Natural killer cell (primary cell): ENCODE measurements around the gene UGT1A10. TPM values are rescaled to one million over a fixed set of nuclear protein-coding genes. Genes with fewer than 3 reads are reported as not detected.

Source experiments
- ATAC-seq, 3 donors: fragments of 150-1000 bp in 2 of 3; fragments of 200-7000 bp in 1 of 3; cut with Tn5 transposase; 1 replicate in 1 of 3; 2 replicates in 2 of 3; pipeline ENCODE4 v1.10.0; 2021; ENCODE audit warnings: mild to moderate bottlenecking in 2 of 3, moderate library complexity in 2 of 3
- DNase-seq, 2 donors: peaks; one replicate each; pipeline versions ENCODE4 v3.0.0 to v3.0.0-alpha.2; 2013 to 2021; ENCODE audit warnings: mixed read lengths in 1 of 2
- H3K27ac ChIP-seq: one replicate; pipeline ENCODE4 v1.5.1; 2013; ENCODE audit warnings: mild to moderate bottlenecking, low read length
- H3K27me3 ChIP-seq: one replicate; pipeline ENCODE4 v1.6.1; 2013; ENCODE audit warnings: low read length; ENCODE audit not compliant: control insufficient read depth, insufficient read depth
- H3K36me3 ChIP-seq: one replicate; pipeline ENCODE4 v1.6.1; 2013; ENCODE audit warnings: low read length; ENCODE audit not compliant: control insufficient read depth, insufficient read depth
- H3K4me1 ChIP-seq: one replicate; pipeline ENCODE4 v1.6.1; 2013; ENCODE audit warnings: low read length; ENCODE audit not compliant: control insufficient read depth, insufficient read depth
- H3K4me3 ChIP-seq: one replicate; pipeline ENCODE4 v1.5.1; 2013; ENCODE audit warnings: low read length
- H3K9me3 ChIP-seq: one replicate; pipeline ENCODE4 v1.6.1; 2013; ENCODE audit warnings: low read length; ENCODE audit not compliant: control insufficient read depth, insufficient read depth
- H3K27ac Mint-ChIP-seq, 2 donors: one replicate each; pipeline ENCODE4 v1.8.0; 2022; ENCODE audit warnings: mild to moderate bottlenecking in 2 of 2, mixed read lengths in 2 of 2, moderate library complexity in 1 of 2
- H3K27me3 Mint-ChIP-seq, 2 donors: one replicate each; pipeline ENCODE4 v1.8.0; 2022; ENCODE audit warnings: low read depth in 2 of 2, mixed read lengths in 2 of 2
- H3K36me3 Mint-ChIP-seq: one replicate; pipeline ENCODE4 v1.8.0; 2022; ENCODE audit warnings: mixed read lengths
- H3K4me1 Mint-ChIP-seq, 2 donors: one replicate each; pipeline ENCODE4 v1.8.0; 2022; ENCODE audit warnings: mixed read lengths in 2 of 2
- H3K4me3 Mint-ChIP-seq: one replicate; pipeline ENCODE4 v1.8.0; 2022; ENCODE audit warnings: mild to moderate bottlenecking, moderate library complexity, mixed read lengths
- H3K9me3 Mint-ChIP-seq, 2 donors: one replicate each; pipeline ENCODE4 v1.8.0; 2022; ENCODE audit warnings: mixed read lengths in 2 of 2
- CTCF ChIP-seq: fragments of 200-600 bp; IDR thresholded peaks from one replicate; pipeline ENCODE4 v1.8.0; 2022; ENCODE audit warnings: antibody characterized with exemption
- WGBS: methylation state at CpG from one replicate; pipeline ENCODE4 v1.1.7; 2013; ENCODE audit warnings: missing lambda C conversion rate; ENCODE audit not compliant: insufficient coverage; 5-methylcytosine and 5-hydroxymethylcytosine counted together
- intact Hi-C: fragments of 100-400 bp; cut with micrococcal nuclease; formaldehyde crosslinking; loops from one replicate; pipeline ENCODE4 v1.14.2; 2022
- total RNA-seq, 4 donors: library from RNA; stranded (reverse); fragments of 120-200 nt in 1 of 4; gene quantifications; one replicate each; pipeline versions ENCODE4 v1.2.3 to v1.2.4, GENCODE V29; 2013 to 2022

Gene UGT1A10
- total RNA-seq, 3 donors from 2014 or later (not counting 1 experiment from before 2014, with no cell fraction given): not detected

DNA sequence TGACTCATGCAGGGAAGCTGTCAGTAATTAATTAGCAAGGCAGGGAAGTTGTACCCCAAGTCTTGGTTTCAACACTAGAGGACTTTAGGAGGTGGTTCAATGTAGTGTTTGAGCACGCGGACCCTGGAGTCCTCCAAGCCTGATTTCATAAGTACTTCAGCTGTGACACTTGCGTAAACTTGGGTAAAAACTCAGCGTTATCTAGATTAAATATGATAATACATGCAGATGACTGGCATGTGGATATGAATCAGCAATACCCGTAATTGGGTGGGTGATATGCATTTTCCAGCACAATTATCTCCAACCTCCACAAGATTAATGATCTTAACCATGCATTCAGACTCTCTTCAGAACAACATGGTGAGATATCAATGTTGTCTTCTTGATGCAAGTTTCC, 50.7 kb downstream of the UGT1A10 start:
- H3K36me3 ChIP-seq: no peaks in the 10 kb centered on the region
- no peaks in the 10 kb centered on the region for H3K4me1 ChIP-seq
- TF ChIP-seq CTCF: no peak
- Mint-ChIP-seq H3K27me3 (peaks cover 11 to 34% of the 10 kb centered on the region in 2 donors), H3K4me1 (no peaks in the 10 kb centered on the region), H3K36me3 (no peaks in the 10 kb centered on the region), H3K9me3 (no peaks in the 10 kb centered on the region), H3K27ac (no peak overlapping the region), H3K4me3 (no peak overlapping the region)
- H3K27me3 ChIP-seq: no peaks in the 10 kb centered on the region
- intact Hi-C loops: no loop called here
- no peak overlapping the region for H3K27ac ChIP-seq
- DNase-seq: no peak
- 96% methylated on average over 4 of the region's 5 CpGs for WGBS
- H3K4me3 ChIP-seq: no peak overlapping the region
- no peaks in the 10 kb centered on the region for H3K9me3 ChIP-seq
- ATAC-seq: peak in 1 of 3 donors; percentile 72

DNA sequence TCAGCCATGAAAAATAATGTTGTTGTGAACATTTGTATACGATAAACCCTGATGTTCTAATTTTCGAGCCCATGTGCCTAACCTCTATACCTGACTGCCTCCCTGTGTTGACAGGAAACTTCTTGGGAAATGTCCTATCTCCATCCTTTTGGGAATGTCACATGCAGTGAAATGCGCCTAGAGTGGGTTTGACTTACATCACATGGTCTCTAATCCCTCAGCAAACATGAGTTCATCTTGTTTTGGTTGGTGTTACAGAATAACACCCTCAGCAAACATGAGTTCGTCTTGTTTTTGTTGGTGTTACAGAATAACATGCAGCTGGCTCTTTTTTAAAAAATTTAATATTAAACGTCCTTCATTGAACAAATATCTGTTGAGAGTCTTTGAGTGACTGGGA, 52.1 kb downstream of the UGT1A10 start:
- WGBS: 84% methylated on average over 5 of the region's 5 CpGs
- Mint-ChIP-seq H3K27me3 (peaks cover 11 to 26% of the 10 kb centered on the region in 2 donors), H3K9me3 (no peaks in the 10 kb centered on the region), H3K36me3 (no peaks in the 10 kb centered on the region), H3K4me1 (no peaks in the 10 kb centered on the region), H3K4me3 (no peak overlapping the region), H3K27ac (no peak overlapping the region)
- H3K4me1 ChIP-seq: no peaks in the 10 kb centered on the region
- H3K4me3 ChIP-seq: no peak overlapping the region
- no peaks in the 10 kb centered on the region for H3K9me3 ChIP-seq
- H3K36me3 ChIP-seq: no peaks in the 10 kb centered on the region
- H3K27ac ChIP-seq: no peak overlapping the region
- intact Hi-C loops: no loop called here
- DNase-seq: no peak
- ATAC-seq: no peak
- TF ChIP-seq CTCF: no peak
- H3K27me3 ChIP-seq: no peaks in the 10 kb centered on the region

DNA sequence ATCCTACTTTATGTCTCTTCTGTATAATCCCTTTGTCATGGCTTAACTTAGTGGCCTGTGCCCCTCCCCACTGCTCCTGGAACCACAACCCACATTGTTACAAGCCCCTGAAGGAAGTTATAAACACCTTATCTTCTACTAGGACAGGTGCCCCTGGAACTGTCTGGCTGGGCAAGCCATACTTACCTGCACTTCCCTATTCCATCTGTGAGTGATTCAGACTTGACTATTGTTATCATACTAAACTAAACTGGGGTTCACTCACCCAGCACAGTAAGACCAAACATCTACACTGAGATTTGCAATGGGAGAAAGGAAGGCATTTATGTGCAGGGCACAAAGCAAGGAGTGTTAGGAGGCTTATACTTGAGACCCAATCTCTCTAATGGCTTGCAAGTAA, 52.8 kb downstream of the UGT1A10 start:
- no peak for ATAC-seq

More for the DNA sequence above, 52.8 kb downstream of the UGT1A10 start:
- Histone ChIP-seq H3K36me3 (no peaks in the 10 kb centered on the region), H3K4me1 (no peaks in the 10 kb centered on the region), H3K9me3 (no peaks in the 10 kb centered on the region), H3K4me3 (no peak overlapping the region), H3K27ac (no peak overlapping the region), H3K27me3 (no peaks in the 10 kb centered on the region)
- H3K27me3 Mint-ChIP-seq: peaks cover 11 to 26% of the 10 kb centered on the region in 2 donors
- no peaks in the 10 kb centered on the region for H3K4me1 Mint-ChIP-seq
- intact Hi-C loops: no loop called here
- TF ChIP-seq CTCF: no peak
- no peaks in the 10 kb centered on the region for H3K36me3 Mint-ChIP-seq
- no peak overlapping the region for H3K4me3 Mint-ChIP-seq
- H3K9me3 Mint-ChIP-seq: no peaks in the 10 kb centered on the region
- H3K27ac Mint-ChIP-seq: no peak overlapping the region
- no peak for DNase-seq
